HEK293 (cell line): Measurements from ENCODE around the gene TPI1.

ENCODE experiments used
- ZNF274 ChIP-seq, 2 experiments: fragments of 200-500 bp in 1 of 2; fragments of 450-650 bp in 1 of 2; sonication (Bioruptor generic) in 1 of 2; formaldehyde crosslinking in 1 of 2; IDR thresholded peaks; 2 replicates each; pipeline versions ENCODE4 v1.5.1 to v1.6.1; 2014 to 2016; ENCODE audit warnings: borderline replicate concordance in 1 of 2, inconsistent platforms in 1 of 2, low read length in 1 of 2, missing biosample characterization in 1 of 2, missing genetic modification characterization in 1 of 2
- TF ChIP-seq, protein P1 (sequence below): fragments of 450-650 bp; formaldehyde crosslinking; IDR thresholded peaks from 2 replicates; pipeline ENCODE4 v1.5.1; 2016; ENCODE audit warnings: missing biosample characterization, missing genetic modification characterization

DNA sequence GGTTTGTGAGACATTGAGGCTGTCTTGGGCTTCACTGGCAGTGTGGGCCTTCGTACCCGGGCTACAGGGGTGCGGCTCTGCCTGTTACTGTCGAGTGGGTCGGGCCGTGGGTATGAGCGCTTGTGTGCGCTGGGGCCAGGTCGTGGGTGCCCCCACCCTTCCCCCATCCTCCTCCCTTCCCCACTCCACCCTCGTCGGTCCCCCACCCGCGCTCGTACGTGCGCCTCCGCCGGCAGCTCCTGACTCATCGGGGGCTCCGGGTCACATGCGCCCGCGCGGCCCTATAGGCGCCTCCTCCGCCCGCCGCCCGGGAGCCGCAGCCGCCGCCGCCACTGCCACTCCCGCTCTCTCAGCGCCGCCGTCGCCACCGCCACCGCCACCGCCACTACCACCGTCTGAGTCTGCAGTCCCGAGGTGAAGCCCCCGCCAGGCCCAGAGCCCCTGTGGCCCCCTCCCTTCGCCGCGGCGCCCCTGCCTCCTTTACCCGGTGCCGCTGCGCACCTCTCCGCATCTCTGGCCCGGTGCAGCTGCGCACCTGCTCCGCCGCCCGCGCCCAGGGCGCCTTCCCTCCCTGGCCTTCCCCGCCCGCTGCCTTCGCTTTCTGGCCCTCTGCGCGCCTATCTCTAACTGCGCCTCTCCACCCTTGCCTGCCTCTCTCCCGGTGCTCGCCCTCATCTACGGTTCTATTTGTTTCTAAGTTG is 47.1 kb downstream of the TPI1 start, which contains the start of gene ENO2:
- TF ChIP-seq ZNF274 (IDR thresholded peaks at IDR 0.05; ENCODE audit: low read length) (no peak), ZNF274 (tag by site-specific recombination; IDR thresholded peaks at IDR 0.05; ENCODE audit: borderline replicate concordance) (no peak)
- TF ChIP-seq, protein P1, sequence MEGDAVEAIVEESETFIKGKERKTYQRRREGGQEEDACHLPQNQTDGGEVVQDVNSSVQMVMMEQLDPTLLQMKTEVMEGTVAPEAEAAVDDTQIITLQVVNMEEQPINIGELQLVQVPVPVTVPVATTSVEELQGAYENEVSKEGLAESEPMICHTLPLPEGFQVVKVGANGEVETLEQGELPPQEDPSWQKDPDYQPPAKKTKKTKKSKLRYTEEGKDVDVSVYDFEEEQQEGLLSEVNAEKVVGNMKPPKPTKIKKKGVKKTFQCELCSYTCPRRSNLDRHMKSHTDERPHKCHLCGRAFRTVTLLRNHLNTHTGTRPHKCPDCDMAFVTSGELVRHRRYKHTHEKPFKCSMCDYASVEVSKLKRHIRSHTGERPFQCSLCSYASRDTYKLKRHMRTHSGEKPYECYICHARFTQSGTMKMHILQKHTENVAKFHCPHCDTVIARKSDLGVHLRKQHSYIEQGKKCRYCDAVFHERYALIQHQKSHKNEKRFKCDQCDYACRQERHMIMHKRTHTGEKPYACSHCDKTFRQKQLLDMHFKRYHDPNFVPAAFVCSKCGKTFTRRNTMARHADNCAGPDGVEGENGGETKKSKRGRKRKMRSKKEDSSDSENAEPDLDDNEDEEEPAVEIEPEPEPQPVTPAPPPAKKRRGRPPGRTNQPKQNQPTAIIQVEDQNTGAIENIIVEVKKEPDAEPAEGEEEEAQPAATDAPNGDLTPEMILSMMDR (tag by site-specific recombination): peak; percentile 12
